ENCODE data around the gene CNOT3.

The CNOT3 gene

GRCh38 chr19:54115109-54116063, 22.2 kb upstream of the CNOT3 start, which contains the start of the genes PRPF31 and TFPT (continued):
- TF ChIP-seq ZNF747 (tag by site-specific recombination; IDR thresholded peaks at IDR 0.05) (no peak), BCL11A (tag by site-specific recombination; IDR thresholded peaks at IDR 0.05; ENCODE audit: low read depth) (no peak), ZNF488 (tag by site-specific recombination; IDR thresholded peaks at IDR 0.05) (no peak), ZNF10 (tag by site-specific recombination; IDR thresholded peaks at IDR 0.05) (peak; percentile 87), ZNF555 (tag by site-specific recombination; conservative IDR thresholded peaks at IDR 0.05) (no peak), ZNF302 (tag by site-specific recombination; IDR thresholded peaks at IDR 0.05; ENCODE audit: low read depth) (no peak), ZNF114 (tag by site-specific recombination; IDR thresholded peaks at IDR 0.05) (no peak), ZNF121 (tag by site-specific recombination; IDR thresholded peaks at IDR 0.05) (peak; percentile 42; the same call in 1 of the 2 replicates), ZFHX2 (tag by site-specific recombination; conservative IDR thresholded peaks at IDR 0.05) (peak; percentile 86), ZBTB8A (tag by site-specific recombination; IDR thresholded peaks at IDR 0.05) (peak; percentile 41), ZBTB21 (tag by site-specific recombination; IDR thresholded peaks at IDR 0.05) (peak; percentile 60; the same call in 1 of the 2 replicates), ZNF791 (tag by site-specific recombination; IDR thresholded peaks at IDR 0.05) (no peak), ZNF148 (tag by site-specific recombination; IDR thresholded peaks at IDR 0.05; ENCODE audit: borderline replicate concordance) (no peak; the same call in 1 of the 2 replicates), ZFP37 (tag by site-specific recombination; IDR thresholded peaks at IDR 0.05) (peak; percentile 95), ZBTB6 (tag by site-specific recombination; IDR thresholded peaks at IDR 0.05) (peak; percentile 34), ZNF23 (tag by site-specific recombination; IDR thresholded peaks at IDR 0.05; ENCODE audit: borderline replicate concordance) (no peak), ZNF449 (tag by site-specific recombination; IDR thresholded peaks at IDR 0.05) (0 out of 2 replicates have a peak, but pooled peaks have one; percentile 22), CTCF (tag by site-specific recombination; IDR thresholded peaks at IDR 0.05) (0 out of 2 replicates have a peak, but pooled peaks have one; percentile 42), SP2 (tag by site-specific recombination; IDR thresholded peaks at IDR 0.05) (peak; percentile 90), ZNF654 (tag by site-specific recombination; IDR thresholded peaks at IDR 0.05; ENCODE audit: low read depth) (no peak), PBX3 (CRISPR knock-in tag; IDR thresholded peaks at IDR 0.05) (no peak), FEZF1 (tag by site-specific recombination; IDR thresholded peaks at IDR 0.05) (peak; percentile 89), KLF9 (tag by site-specific recombination; IDR thresholded peaks at IDR 0.05; ENCODE audit: low read depth) (peak; percentile 75), ZNF280D (tag by site-specific recombination; IDR thresholded peaks at IDR 0.05) (peak; percentile 88), HOXC10 (CRISPR knock-in tag; IDR thresholded peaks at IDR 0.05) (peak; percentile 97; the same call in 1 of the 2 replicates)
